Endothelial cell of umbilical vein (primary cell): ENCODE measurements around the gene SLC24A3.

Source experiments
- EZH2 ChIP-seq: IDR thresholded peaks from 2 replicates; pipeline ENCODE4 v1.6.1; 2012; ENCODE audit warnings: borderline replicate concordance, low read depth, mild to moderate bottlenecking, moderate library complexity, low read length, inconsistent platforms; ENCODE audit not compliant: severe bottlenecking
- FOS ChIP-seq: IDR thresholded peaks from 2 replicates; pipeline ENCODE4 v1.6.1; 2011; ENCODE audit warnings: mild to moderate bottlenecking, low read length, moderate library complexity, borderline replicate concordance; ENCODE audit not compliant: insufficient read depth
- GATA2 ChIP-seq: IDR thresholded peaks from 2 replicates; pipeline ENCODE4 v1.7.0; 2011; ENCODE audit warnings: low read depth, mild to moderate bottlenecking, moderate library complexity, mixed read lengths, low read length; ENCODE audit not compliant: insufficient read length, insufficient read depth
- MYC ChIP-seq: IDR thresholded peaks from one replicate; pipeline ENCODE4 v1.6.1; 2011; ENCODE audit warnings: mild to moderate bottlenecking, low read depth, low read length
- POLR2A ChIP-seq: IDR thresholded peaks from 2 replicates; pipeline ENCODE4 v1.6.1; 2012; ENCODE audit warnings: low read depth, mild to moderate bottlenecking, control low read depth, low read length
- POLR2AphosphoS5 ChIP-seq: IDR thresholded peaks from 2 replicates; pipeline ENCODE4 v1.6.1; 2012; ENCODE audit warnings: low read depth, mild to moderate bottlenecking, control low read depth, low read length, moderate library complexity; ENCODE audit not compliant: insufficient read depth
- TF ChIP-seq, protein P1 (sequence below), 2 donors: IDR thresholded peaks; 1 replicate in 1 of 2; 2 replicates in 1 of 2; pipeline ENCODE4 v1.5.1; 2011; ENCODE audit warnings: low read length in 2 of 2, mild to moderate bottlenecking in 2 of 2, moderate library complexity in 2 of 2, control low read depth in 1 of 2, inconsistent platforms in 1 of 2, low read depth in 1 of 2; ENCODE audit not compliant: insufficient read depth in 1 of 2; ENCODE audit errors: extremely low read depth in 1 of 2
- TF ChIP-seq, protein P2 (sequence below): IDR thresholded peaks from 2 replicates; pipeline ENCODE4 v1.6.1; 2011; ENCODE audit not compliant: insufficient read depth, insufficient read length

DNA sequence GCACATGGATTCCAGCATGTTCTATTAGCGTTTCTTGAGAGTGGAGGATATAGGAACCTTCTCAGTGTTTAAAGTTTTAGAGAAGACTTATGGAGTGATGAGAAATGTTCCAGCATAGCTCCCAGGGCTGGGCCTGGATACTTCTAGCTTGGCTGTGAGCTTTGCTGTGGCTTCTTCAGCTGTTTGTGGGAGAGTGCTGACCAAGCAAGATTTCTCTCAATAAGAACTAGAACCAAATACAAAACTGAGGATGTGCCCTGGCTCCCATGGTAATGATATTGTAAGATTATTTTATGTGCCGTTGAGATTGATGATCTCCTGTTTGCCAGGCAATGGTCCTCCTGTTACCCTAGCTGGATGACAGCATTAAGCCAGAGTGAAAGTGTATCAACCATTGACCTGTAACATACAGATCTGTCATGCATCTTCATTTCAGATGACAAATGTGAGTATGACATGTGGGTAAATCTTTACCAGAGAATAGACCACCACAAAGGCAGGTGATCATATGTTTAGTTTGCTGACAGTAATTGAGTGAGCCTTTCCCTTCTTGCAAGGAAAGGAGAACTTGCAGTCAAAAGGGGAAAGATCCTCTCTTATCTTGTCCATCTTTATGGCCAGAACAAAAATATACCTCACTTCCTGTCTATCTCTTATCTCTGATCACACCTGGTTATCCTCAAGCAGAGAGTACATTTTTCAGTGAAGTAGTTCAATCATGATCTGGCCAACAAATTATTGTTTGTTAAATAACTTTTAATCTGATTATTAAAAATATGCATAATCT lies 180.1 kb downstream of the SLC24A3 start:
- no peak for TF ChIP-seq POLR2AphosphoS5
- TF ChIP-seq POLR2A = no peak
- TF ChIP-seq FOS = no peak
- TF ChIP-seq, protein P1, sequence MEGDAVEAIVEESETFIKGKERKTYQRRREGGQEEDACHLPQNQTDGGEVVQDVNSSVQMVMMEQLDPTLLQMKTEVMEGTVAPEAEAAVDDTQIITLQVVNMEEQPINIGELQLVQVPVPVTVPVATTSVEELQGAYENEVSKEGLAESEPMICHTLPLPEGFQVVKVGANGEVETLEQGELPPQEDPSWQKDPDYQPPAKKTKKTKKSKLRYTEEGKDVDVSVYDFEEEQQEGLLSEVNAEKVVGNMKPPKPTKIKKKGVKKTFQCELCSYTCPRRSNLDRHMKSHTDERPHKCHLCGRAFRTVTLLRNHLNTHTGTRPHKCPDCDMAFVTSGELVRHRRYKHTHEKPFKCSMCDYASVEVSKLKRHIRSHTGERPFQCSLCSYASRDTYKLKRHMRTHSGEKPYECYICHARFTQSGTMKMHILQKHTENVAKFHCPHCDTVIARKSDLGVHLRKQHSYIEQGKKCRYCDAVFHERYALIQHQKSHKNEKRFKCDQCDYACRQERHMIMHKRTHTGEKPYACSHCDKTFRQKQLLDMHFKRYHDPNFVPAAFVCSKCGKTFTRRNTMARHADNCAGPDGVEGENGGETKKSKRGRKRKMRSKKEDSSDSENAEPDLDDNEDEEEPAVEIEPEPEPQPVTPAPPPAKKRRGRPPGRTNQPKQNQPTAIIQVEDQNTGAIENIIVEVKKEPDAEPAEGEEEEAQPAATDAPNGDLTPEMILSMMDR (IDR thresholded peaks at IDR 0.05; ENCODE audit: extremely low read depth in 1 of 2, insufficient read depth in 1 of 2, low read depth in 1 of 2, low read length in 2 of 2) = no peak
- TF ChIP-seq, protein P2, sequence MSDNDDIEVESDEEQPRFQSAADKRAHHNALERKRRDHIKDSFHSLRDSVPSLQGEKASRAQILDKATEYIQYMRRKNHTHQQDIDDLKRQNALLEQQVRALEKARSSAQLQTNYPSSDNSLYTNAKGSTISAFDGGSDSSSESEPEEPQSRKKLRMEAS = no peak
- no peak for TF ChIP-seq EZH2
- TF ChIP-seq GATA2 = no peak
- no peak for TF ChIP-seq MYC
